ENCODE measurements around the gene LRRC3C.
A peak's percentile ranks its signal among the peaks of the same experiment; 100 is the strongest.
"Not testable (repeated sequence)": the region's sequence is repeated elsewhere in the genome, so short reads cannot be mapped to it uniquely, and the experiment has no call there.

Gene LRRC3C

DNA sequence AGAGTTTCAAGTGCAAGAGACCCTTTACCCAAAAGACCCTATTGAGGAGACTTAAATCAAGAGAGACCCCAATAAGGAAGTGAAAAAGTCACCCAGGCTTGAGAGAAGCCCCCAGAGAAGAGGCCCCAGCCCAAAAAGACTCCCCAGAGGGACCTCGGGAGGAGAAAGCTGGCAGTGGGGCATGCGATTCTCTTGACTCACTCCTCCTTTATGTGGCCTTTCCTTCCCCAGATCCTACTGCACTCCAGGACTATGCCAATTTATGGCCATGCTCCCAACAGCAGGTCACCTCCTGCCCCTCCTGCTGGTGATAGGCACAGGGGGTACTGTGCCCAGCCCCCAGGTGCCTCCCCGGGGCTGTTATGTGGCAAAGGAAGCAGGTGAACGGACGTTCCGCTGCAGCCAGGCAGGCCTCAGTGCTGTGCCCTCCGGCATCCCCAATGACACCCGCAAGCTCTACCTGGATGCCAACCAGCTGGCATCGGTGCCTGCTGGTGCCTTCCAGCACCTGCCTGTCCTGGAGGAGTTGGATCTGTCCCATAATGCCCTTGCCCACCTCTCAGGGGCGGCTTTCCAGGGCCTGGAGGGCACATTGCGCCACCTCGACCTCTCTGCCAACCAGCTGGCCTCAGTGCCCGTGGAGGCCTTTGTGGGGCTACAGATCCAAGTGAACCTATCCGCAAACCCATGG lies 16.3 kb downstream of the LRRC3C start:
- no peak overlapping the region for H3K4me3 ChIP-seq (ENCODE audit: low read length)
- DNase-seq (ENCODE audit: low read depth, low spot score), result no peak

GRCh38 chr17:39944393-39944711 lies 16.8 kb downstream of the LRRC3C start:
- no peak for DNase-seq (ENCODE audit: low read depth, low spot score)
- no peak overlapping the region for H3K4me3 ChIP-seq (ENCODE audit: low read length)

- DNase-seq (ENCODE audit: low read depth, low spot score), result no peak
- H3K4me3 ChIP-seq (ENCODE audit: low read length), result no peak overlapping the region
Observed at GRCh38 chr17:39946551-39947330, 19.2 kb downstream of the LRRC3C start.

GRCh38 chr17:39948489-39948828 lies 20.9 kb downstream of the LRRC3C start:
- not testable (repeated sequence) for H3K4me3 ChIP-seq (ENCODE audit: low read length); DNase-seq (ENCODE audit: low read depth, low spot score)

DNA sequence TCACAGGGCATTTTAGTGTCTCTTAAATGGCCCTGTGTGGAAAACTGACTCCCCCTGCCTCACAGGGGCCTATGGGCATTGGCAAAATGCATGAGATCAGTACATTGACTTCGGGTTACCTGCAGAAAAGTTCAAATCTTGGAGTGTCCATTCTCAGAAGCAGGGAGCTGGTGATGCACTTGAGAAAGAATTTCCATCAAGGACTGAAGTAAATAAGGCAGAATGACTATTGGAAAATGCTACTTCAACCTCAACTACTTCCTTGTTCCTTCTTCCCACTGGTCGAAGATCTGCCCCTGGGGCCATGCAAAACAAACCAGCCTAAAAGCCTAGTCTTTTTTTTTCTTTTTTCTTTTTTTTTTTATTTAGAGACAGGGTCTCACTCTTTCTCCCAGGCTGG lies 21.5 kb downstream of the LRRC3C start:
- no peak overlapping the region for H3K4me3 ChIP-seq (ENCODE audit: low read length)
- DNase-seq (ENCODE audit: low read depth, low spot score), result no peak

DNA sequence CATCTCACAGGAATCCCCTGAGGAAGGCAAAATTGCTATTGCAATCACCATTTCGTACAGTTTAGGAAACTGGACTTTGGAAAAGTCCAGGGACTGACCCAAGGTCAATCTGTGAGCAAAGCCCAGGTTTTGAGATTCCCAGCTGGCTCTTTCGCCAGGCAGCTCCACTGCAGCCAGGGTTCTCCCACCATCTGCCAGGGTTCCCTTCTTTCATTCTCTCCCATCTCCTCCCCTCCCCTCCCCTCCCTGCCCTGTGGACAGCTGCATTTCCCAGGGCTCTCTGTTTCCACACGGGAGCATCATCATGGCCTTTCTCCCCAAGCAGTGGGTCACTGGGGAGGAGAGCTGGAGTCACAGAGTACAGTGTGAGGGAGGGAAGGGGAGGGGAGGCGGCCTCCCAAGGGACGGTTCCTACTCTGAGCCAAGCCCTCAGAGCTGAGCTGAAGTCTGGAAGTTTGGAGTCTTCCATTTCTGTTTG lies 23.4 kb downstream of the LRRC3C start:
- no peak overlapping the region for H3K4me3 ChIP-seq (ENCODE audit: low read length)
- DNase-seq (ENCODE audit: low read depth, low spot score), result no peak

DNA sequence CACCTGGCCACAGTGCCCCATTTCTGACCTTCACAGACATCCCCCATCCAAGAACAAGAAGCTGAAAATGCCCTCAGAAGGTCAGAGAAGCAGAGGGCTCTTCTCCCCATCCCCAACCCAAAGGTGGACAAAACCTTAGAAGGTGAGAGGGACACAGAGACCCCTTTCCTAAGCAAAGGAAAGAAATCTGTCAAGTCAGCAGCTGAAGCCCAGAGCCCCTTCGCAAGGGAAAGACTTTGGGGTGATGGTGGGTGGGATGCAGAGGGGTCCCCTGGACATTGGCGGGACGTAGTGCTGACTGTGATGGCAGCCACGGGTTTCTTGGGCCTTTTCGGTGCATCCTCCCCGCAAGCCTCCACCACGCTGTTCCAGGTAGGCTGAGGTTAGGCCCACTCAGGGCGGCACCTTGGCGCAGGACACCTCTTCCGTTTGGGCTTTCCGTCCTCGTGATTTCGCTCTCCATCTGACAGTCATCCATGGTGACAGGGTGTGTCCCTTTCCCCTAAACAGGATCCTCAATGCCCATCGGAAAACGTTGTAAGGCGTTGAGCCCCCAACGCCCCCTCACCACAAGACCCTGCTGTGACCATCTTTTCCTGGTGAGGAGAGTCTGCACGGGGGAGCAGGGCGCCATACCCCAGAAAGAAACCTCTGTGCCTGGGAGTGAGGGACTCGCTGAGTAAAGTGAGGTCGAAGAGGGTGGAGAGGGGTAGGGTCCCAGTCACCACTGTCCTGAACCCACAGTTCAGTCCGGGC lies 24.6 kb downstream of the LRRC3C start:
- DNase-seq (ENCODE audit: low read depth, low spot score), result no peak

DNA sequence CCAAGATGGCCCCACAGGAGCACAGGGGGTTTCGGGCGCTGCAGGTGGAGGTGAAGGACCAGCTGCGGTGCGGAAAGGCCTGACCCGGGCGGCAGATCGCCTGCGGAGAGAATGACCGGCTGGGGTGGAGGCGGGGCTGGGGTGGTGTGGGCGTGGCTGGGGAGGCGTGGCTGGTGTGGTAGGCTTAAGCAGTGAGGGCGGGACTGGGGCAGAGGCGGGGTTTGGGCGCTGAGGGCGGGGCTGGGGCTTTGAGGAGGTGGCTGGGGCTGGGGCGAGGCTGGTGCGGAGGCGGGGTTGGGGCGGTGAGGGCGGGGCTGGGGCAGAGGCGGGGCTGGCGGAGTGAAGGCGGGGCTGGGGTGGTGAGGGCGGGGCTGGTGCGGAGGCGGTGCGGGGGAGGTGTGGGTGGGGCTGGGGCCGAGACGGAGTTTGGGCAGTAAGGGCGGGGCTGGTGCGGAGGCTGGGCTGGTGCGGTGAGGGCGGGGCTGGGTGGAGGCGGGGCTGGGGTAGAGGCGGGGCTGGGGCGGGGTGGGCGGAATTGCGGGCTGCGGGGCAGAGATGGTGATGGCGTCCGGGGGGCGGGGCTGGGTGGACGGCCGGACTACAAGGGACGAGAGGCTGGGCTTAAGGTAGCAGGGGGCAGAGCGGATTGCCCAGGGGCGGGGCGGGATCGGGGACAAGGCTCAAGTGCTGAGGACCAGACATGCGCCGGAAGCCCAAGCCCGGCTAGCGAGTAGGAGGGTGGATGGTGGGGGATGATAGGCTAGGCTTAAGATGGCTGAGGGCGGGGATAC lies 25.3 kb downstream of the LRRC3C start:
- DNase-seq (ENCODE audit: low read depth, low spot score), result peak; percentile 82
- peak overlapping the region; percentile 63 for H3K4me3 ChIP-seq (ENCODE audit: low read length)

More for the DNA sequence above, 24.6 kb downstream of the LRRC3C start:
- peak overlapping the region; percentile 49 for H3K4me3 ChIP-seq (ENCODE audit: low read length)

- no peak for DNase-seq (ENCODE audit: low read depth, low spot score)
- peak overlapping the region; percentile 63 for H3K4me3 ChIP-seq (ENCODE audit: low read length)
Observed at GRCh38 chr17:39953471-39953888, 25.9 kb downstream of the LRRC3C start.

DNA sequence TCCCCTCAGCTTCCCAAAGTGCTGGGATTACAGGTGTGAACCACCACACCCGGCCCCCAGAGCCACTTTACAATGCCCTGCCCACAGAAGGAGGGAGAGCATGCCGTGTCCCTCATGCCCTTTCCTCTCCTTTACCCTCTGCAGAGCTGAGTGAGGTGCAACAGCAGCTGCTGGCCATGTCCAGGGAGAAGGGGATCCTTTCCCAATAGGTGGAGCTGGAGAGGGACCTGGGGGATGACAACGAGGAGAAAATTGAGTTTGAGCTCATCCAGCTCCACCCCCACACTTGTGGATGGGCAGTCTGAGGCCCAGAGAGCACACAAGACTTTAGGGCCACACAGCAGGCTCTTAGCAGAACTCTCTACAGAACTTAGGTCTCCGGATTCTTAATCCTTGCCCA lies 27.3 kb downstream of the LRRC3C start:
- DNase-seq (ENCODE audit: low read depth, low spot score), result no peak
- no peak overlapping the region for H3K4me3 ChIP-seq (ENCODE audit: low read length)

GRCh38 chr17:39955726-39956225 lies 28.2 kb downstream of the LRRC3C start:
- DNase-seq (ENCODE audit: low read depth, low spot score), result no peak
- H3K4me3 ChIP-seq (ENCODE audit: low read length), result no peak overlapping the region

GRCh38 chr17:39960524-39961041 lies 33.1 kb downstream of the LRRC3C start:
- no peak for DNase-seq (ENCODE audit: low read depth, low spot score)
- H3K4me3 ChIP-seq (ENCODE audit: low read length), result no peak overlapping the region

GRCh38 chr17:39962642-39963220 lies 35.2 kb downstream of the LRRC3C start, which contains the start of gene GSDMA:
Gene GSDMA, plus strand, starts transcription at chr17:39963004. Its CDS starts 2,684 bp downstream, at chr17:39965688.
- no peak for DNase-seq (ENCODE audit: low read depth, low spot score)
- no peak within 1 kb of the TSS for H3K4me3 ChIP-seq (ENCODE audit: low read length)

DNA sequence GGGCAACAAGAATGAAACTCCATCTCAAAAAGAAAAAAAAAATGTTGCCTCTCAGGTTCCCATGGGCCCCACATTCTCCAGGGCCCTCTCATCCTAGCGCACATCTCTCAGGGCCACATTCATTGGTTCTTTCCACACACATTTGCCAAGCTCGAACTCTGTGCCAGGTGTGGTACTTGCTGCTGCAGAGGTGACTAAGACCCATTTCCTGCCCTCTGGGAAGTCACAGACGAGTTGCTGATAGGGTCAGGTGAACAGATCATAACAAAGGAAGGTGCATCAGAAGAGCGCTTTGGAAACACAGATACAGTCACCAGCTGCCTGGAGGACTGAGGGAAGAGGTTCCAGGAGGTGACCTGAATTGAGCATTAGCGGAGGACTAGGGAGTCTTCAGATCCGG lies 36.3 kb downstream of the LRRC3C start:
- H3K4me3 ChIP-seq (ENCODE audit: low read length), result no peak overlapping the region
- DNase-seq (ENCODE audit: low read depth, low spot score), result no peak

DNA sequence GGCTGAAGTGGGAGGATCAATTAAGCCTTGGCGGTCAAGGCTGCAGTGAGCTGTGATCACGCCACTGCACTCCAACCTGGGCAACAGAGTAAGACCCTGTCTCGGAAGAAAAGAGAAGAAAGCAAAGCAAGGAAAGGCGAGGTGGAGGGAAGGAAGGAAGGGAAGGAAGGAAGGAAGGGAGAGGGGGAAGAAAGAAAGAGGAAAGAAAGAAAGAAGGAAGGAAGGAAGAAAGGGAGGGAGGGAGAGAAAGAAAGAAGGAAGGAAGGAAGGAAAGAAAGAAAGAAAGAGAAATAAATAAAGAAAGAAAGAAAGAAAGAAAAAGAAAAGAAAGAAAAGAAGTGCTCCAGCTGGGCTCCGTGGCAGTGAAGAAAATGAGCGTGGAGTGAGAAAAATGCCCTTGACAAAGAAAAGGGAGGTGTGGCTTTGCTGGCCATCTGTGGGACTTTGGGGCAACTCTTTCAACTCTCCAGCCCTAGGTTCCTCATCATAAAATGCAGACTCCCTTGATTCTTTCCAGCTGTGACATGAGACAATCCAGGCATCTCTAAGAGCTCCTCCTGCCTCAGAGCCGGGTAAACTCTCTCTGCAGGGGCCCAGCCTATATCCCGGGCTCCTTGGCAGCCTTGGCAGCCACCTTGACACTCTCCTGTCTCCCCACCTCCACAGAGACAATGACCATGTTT lies 37.6 kb downstream of the LRRC3C start:
- DNase-seq (ENCODE audit: low read depth, low spot score), result no peak
- no peak overlapping the region for H3K4me3 ChIP-seq (ENCODE audit: low read length)

GRCh38 chr17:39966771-39967170 lies 39.2 kb downstream of the LRRC3C start:
- no peak overlapping the region for H3K4me3 ChIP-seq (ENCODE audit: low read length)
- no peak for DNase-seq (ENCODE audit: low read depth, low spot score)

- no peak overlapping the region for H3K4me3 ChIP-seq (ENCODE audit: low read length)
- no peak for DNase-seq (ENCODE audit: low read depth, low spot score)
Observed at GRCh38 chr17:39968761-39969160, 41.2 kb downstream of the LRRC3C start.

DNA sequence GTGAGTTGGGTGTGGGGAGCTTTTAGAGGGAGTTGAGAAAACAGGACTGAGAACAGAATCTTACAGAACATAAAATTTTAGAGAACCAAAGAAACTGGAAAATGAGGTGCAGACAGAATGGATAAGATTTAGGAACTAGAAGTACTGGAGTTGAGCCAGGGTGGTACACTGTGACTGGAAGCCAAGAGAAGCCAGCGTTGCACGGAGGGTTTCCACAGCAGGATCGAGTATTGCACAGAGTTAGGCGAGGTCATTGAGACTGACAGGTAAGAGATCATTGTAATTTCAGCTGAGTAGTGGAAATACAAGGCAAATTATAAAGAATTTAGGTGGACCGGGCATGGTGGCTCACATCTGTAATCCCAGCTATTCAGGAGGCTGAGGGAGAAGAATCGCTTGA lies 41.8 kb downstream of the LRRC3C start:
- no peak for DNase-seq (ENCODE audit: low read depth, low spot score)
- H3K4me3 ChIP-seq (ENCODE audit: low read length), result no peak overlapping the region

Data from Jurkat, Clone E6-1 (cell line).